Left renal cortex interstitium (tissue), 4 donors: Measurements from ENCODE around the gene SPRTN. TPM values are rescaled to one million over a fixed set of nuclear protein-coding genes. Genes with fewer than 3 reads are reported as not detected.

Experiments used
- polyA plus RNA-seq, 4 donors: library from polyadenylated mRNA; unstranded; fragments of 120-200 nt; gene quantifications; one replicate each; pipeline ENCODE4 v1.2.1, GENCODE V29; 2013; ENCODE audit not compliant: insufficient read length in 4 of 4

Gene SPRTN
- polyA plus RNA-seq, 4 donors = 12.8 to 14.9 (median 13.6) TPM

Other genes with a start within 250 kb of the SPRTN start
- under 1 TPM; 0.09 to 0.17 (median 0.10) TPM for gene TRIM67, start 176.2 kb upstream of the SPRTN start, polyA plus RNA-seq
- 10 to 100 TPM; 59.9 to 77.3 (median 62.9) TPM for gene GNPAT, start 97.1 kb upstream of the SPRTN start, polyA plus RNA-seq
- 10 to 100 TPM; 10.2 to 12.4 (median 10.6) TPM for gene EXOC8, start 441 bp upstream of the SPRTN start, polyA plus RNA-seq
- gene EGLN1, start 84.0 kb downstream of the SPRTN start, polyA plus RNA-seq = 10 to 100 TPM; 31.8 to 44.2 (median 38.0) TPM
- gene TSNAX, start 190.4 kb downstream of the SPRTN start, polyA plus RNA-seq = 10 to 100 TPM; 47.0 to 63.9 (median 55.2) TPM